ENCODE results near the gene KRTAP5-6.
A peak's percentile ranks its signal among the peaks of the same experiment; 100 is the strongest.
"Not testable (repeated sequence)": the region's sequence is repeated elsewhere in the genome, so short reads cannot be mapped to it uniquely, and the experiment has no call there.

The KRTAP5-6 gene

GRCh38 chr11:1683904-1684572 is 13.0 kb upstream of the KRTAP5-6 start:
- not testable (repeated sequence) for DNase-seq

- DNase-seq = not testable (repeated sequence)
Observed at GRCh38 chr11:1684886-1685874, 11.8 kb upstream of the KRTAP5-6 start.

- DNase-seq = not testable (repeated sequence)
Observed at GRCh38 chr11:1686220-1686619, 10.8 kb upstream of the KRTAP5-6 start.

DNA sequence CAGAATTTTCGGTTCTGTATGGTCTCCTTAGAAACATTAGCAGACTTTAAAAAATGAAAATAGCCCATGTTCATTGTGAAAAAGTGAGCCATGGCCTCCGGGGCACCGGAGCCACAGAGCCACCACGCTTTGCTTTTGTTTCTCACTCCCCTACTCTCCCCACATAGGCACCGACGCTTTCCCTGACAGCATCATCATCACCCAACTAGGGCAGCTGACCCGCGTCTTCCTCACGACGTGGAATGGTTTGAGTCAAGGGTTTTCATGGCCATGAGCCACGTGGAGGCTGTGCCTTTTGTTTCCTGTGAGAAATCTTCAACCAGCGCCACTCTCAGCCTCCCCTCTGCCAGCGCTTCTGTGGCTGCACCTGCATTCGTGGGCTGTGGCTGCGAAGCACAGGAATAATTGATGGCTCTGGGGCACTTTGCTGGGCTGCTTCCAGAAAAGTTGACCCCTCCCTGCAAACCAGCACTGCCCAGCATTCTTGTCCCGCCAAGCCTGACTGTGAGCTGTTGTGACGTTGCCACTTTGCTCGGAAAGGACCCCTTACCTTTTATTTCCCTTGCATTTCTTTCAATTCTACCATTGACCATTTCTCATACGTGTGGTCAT is 8.6 kb upstream of the KRTAP5-6 start:
- not testable (repeated sequence) for DNase-seq

- not testable (repeated sequence) for DNase-seq
Observed at GRCh38 chr11:1689250-1690166, 7.5 kb upstream of the KRTAP5-6 start.

GRCh38 chr11:1690167-1691025 is 6.6 kb upstream of the KRTAP5-6 start:
- no peak for DNase-seq

GRCh38 chr11:1691026-1691877 is 5.7 kb upstream of the KRTAP5-6 start:
- DNase-seq = no peak

DNA sequence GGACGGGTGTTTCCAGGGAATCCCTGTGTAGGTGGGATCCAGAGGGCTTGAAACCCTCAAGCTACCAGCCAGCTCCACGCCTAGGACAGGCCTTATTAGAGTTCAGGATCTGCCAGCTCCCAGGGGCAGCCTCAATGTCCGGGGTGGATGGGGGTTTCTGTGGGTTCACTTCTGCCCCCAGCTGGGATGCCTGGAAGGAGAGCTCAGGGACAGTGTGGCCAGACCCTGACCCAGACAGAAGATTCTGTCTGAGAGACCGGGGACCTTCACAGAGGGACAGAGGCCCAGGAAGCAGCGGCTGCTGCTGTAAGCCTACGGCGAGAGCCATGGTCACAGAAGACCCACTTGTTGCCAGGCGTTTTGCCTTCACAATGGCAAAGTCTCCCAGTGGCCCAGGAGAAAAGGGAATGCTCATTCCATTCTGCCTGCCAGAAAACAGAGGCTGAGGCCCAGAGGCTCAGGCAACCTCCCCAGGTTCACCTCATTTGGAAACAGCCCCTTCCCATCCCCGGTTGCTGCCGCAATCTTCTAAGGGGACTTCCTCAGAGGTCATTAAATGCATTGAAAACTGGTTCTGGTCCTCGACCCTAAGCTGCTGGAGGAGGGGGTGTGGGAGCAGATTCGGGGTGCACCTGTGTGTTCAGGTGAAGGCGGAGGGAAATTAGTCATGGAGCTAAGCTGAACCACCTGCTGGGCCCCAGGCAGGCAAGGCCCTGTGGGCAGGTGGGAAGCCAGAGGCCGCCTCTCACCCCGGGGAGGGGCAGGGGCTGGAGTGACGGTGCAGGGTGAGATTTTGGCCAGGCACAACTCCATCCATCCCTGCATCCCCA is 4.9 kb upstream of the KRTAP5-6 start:
- no peak for DNase-seq

DNA sequence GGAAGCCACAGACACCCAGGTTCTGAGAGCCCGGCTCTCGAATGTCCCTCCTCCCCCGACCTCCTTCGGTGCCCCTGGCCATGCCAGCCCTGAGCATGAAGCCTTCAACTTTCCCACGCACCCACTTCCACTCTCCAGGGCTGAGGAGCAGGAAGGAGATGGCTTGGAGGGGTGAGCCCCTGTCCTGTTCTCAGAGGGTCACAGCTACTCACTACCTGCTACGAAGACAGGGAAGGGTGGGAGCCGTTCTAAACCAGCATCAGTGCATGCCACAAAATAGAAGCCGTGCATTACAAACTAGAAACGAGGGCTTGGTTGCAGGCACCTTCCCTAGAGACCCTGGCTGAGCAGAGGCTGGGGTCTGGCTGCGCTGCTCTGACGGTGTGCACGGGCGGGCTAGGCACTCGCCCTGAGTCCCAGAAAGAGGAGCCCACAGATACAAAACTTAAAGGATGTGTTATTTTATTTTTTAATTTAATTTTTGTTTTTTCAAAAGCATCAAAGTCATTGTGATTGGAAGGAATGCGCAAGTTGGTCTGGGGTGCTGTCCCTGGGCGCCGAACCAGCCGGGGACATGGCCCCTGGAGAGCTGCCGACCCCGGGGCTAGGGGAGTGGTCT is 4.2 kb upstream of the KRTAP5-6 start:
- no peak for DNase-seq

- DNase-seq = peak; percentile 62
Observed at GRCh38 chr11:1693327-1694063, 3.5 kb upstream of the KRTAP5-6 start.

DNA sequence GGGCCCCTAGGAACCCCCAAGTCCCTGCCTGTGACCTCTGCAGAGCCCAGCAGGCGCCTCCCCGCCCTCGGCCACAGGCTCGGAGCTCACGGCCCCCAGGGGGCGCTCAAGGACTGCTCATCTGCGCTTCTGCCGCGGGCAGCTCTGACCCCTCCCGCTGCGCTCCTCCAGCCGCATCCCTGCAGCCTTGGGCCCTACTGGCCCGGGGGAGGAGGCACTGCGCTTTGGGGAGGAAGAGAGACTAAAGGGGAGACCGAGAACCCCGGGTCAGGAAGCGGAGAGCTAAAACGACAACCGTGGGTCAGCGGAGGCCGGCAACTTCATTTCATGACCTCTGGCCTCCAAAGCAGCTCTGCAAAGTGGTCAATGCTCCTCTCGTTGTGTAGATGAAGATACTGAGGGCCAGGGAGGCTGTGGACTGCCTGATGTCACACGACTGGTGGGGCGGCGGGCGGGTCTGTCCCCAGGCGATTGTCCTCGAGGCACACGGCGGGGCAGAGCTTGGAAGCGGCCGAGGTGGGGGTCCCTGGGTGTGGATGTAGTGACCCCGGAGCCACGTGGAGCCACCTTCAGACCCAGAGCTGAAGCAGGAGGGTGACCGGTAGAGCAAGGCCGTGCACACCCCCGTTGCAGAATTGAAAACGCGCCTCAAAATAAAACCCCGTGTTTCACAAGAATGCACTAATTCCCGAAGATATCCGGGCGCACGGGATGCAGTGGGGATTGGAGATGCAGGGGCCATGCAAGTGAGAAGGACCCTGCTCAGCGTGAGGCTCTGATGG is 2.7 kb upstream of the KRTAP5-6 start:
- peak; percentile 65 for DNase-seq

- no peak for DNase-seq
Observed at GRCh38 chr11:1694846-1695547, 2.0 kb upstream of the KRTAP5-6 start.

DNA sequence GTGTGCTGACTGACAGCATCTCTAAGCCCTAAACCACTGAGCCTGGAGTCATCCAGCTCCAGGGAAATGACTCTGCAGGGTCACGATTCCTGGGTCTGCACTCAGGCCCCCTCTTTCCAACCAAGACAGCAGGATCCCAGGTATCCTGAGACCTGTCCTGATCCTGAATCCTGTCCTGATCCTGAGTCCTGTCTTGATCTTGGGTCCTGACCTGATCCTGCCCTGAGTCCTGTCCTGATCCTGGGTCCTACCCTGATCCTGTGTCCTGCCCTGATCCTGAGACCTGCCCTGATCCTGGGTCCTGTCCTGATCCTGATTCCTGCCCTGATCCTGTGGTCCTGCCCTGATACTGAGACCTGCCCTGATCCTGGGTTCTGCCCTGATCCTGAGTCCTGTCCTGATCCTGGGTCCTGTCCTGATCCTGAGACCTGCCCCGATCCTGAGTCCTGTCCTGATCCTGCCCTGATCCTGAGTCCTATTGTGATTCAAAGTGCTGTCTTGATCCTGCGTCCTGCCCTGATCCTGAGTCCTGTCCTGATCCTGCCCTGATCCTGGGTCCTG is 1.4 kb upstream of the KRTAP5-6 start:
- DNase-seq = no peak

DNA sequence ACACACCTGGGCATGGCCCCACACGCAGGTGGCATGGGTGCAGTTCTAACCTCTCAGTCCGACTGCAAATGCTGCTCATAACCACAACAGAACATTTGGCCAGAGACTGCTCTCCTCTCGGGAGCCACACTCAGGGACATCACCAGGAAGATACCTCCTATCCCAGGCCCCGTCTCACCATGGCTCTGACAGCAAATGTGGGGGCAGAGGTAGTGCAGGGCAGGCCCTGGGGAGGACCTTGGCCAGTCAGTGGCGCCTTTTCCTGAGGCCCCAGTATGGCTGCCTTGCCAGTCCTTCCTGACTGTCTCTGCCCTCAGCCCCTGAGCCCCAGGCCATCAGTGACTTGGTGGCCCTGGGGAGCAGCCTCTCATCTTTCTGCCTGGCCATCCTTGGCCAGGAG is 2.8 kb downstream of the KRTAP5-6 start:
- DNase-seq = no peak

DNA sequence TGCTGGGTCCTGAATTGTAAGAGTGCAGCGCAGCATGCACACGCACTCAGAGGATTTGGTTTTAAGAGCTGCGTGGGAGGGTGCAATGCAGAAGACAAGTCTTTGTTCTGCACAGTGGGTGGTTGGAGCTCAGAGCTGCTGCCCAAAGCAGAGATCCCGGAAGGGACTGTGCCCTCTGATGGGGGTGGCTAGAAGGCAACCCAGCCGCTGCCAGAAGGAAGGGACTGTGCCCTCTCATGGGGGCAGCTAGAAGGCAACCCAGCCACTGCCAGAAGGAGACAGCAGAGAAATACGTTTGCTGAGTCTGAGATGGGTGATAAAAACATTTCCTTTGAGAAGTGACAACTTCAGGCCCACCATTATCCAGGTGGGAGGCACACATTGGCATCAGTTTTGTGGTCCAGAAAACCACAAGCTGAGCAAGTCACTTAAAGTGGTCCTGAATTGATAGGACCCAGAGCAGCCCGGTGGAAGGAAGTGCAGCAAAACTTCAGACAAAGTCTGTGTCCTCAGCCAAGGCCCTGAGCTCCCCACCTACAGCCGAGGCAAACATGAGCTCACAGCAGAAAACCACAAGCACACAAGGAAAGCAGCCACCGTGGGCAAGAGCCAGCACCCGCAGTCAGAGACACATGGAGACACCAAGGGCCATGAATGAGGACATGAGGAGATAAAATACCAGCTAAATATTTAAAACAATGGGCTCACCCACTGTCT is 4.3 kb downstream of the KRTAP5-6 start:
- no peak for DNase-seq

DNA sequence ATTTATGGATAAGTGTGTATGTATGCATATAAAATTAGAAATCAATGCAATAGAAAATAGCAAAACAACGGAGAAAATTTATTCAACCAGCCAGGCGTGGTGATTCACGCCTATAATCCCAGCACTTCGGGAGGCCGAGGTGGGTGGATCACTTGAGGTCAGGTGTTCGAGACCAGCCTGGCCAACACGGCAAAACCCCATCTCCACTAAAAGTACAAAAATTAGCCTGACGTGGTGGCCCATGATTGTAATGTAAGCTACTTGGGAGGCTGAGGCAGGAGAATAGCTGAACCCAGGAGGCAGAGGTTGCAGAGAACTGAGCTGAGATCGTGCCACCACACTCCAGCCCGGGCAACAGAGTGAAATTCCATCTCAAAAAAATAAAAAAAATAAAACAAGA is 5.5 kb downstream of the KRTAP5-6 start:
- DNase-seq = no peak
